ENCODE results near the gene LPP. TPM values are rescaled to one million over a fixed set of nuclear protein-coding genes. Genes with fewer than 3 reads are reported as not detected.

LPP gene
- total and polyA plus RNA-seq, 10 of the 15 experiments (the other 5 are each of a cell fraction or from before 2014, with no cell fraction given): under 0.01 to 0.62 (median 0.03) TPM

GRCh38 chr3:188211476-188211875, 57.5 kb downstream of the LPP start:
- no peak overlapping the region for H3K9ac ChIP-seq (ENCODE audit: control insufficient read depth, insufficient read depth, low read length)
- FAIRE-seq: no peak
- TF ChIP-seq HCFC1 (IDR thresholded peaks at IDR 0.05; ENCODE audit: low read length) (no peak), NFYA (IDR thresholded peaks at IDR 0.05; ENCODE audit: borderline replicate concordance, low read depth, low read length) (no peak), YBX1 (IDR thresholded peaks at IDR 0.05) (no peak), ATF7 (IDR thresholded peaks at IDR 0.05; ENCODE audit: low read depth) (no peak), IRF5 (IDR thresholded peaks at IDR 0.05; ENCODE audit: borderline replicate concordance) (no peak), RB1 (IDR thresholded peaks at IDR 0.05; ENCODE audit: borderline replicate concordance) (no peak), SUZ12 (IDR thresholded peaks at IDR 0.05; ENCODE audit: unreplicated experiment) (no peak), RCOR1 (conservative IDR thresholded peaks at IDR 0.05; ENCODE audit: low read depth, low read length) (no peak), YY1 (IDR thresholded peaks at IDR 0.05; ENCODE audit: low read depth, low read length) (no peak), EGR1 (IDR thresholded peaks at IDR 0.05; ENCODE audit: borderline replicate concordance in 1 of 2, low read depth in 2 of 2, low read length in 2 of 2) (no peak)
- TF ChIP-seq, protein P1, sequence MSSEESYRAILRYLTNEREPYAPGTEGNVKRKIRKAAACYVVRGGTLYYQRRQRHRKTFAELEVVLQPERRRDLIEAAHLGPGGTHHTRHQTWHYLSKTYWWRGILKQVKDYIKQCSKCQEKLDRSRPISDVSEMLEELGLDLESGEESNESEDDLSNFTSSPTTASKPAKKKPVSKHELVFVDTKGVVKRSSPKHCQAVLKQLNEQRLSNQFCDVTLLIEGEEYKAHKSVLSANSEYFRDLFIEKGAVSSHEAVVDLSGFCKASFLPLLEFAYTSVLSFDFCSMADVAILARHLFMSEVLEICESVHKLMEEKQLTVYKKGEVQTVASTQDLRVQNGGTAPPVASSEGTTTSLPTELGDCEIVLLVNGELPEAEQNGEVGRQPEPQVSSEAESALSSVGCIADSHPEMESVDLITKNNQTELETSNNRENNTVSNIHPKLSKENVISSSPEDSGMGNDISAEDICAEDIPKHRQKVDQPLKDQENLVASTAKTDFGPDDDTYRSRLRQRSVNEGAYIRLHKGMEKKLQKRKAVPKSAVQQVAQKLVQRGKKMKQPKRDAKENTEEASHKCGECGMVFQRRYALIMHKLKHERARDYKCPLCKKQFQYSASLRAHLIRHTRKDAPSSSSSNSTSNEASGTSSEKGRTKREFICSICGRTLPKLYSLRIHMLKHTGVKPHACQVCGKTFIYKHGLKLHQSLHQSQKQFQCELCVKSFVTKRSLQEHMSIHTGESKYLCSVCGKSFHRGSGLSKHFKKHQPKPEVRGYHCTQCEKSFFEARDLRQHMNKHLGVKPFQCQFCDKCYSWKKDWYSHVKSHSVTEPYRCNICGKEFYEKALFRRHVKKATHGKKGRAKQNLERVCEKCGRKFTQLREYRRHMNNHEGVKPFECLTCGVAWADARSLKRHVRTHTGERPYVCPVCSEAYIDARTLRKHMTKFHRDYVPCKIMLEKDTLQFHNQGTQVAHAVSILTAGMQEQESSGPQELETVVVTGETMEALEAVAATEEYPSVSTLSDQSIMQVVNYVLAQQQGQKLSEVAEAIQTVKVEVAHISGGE (CRISPR knock-in tag; IDR thresholded peaks at IDR 0.05): no peak
- in situ Hi-C loops (cut with MboI) (no loop called here), intact Hi-C loops (cut with micrococcal nuclease; ENCODE audit: unreplicated experiment) (no loop called here)
- ATAC-seq: no peak
- no peaks in the 10 kb centered on the region for H3K79me2 ChIP-seq (ENCODE audit: control insufficient read depth, insufficient read depth, low read length)
- H3K27ac ChIP-seq (ENCODE audit: control insufficient read depth, insufficient read depth): no peak overlapping the region
- RAD21 ChIA-PET (ENCODE audit: unreplicated experiment): no interaction called here
- no peak overlapping the region for H2AFZ ChIP-seq (ENCODE audit: control insufficient read depth, low read depth, low read length)
- H3K36me3 ChIP-seq (ENCODE audit: control insufficient read depth in 2 of 2, insufficient read depth in 2 of 2, low read length in 1 of 2): no peaks in the 10 kb centered on the region
- H3K27me3 ChIP-seq (replicated peaks in 1 of 2; ENCODE audit: control insufficient read depth in 2 of 2, insufficient read depth in 2 of 2, low read length in 1 of 2): peaks cover 0 to 3% of the 10 kb centered on the region in 2 experiments; a peak in 1 of 4 replicates
- H3K9me3 ChIP-seq (replicated peaks; ENCODE audit: control insufficient read depth, insufficient read depth, low read length): no peaks in the 10 kb centered on the region
- no TSS peak for BruUV-seq (replicated peaks)
- no peak overlapping the region for H3K4me2 ChIP-seq (ENCODE audit: control insufficient read depth, insufficient read depth)
- WGBS (ENCODE audit: insufficient coverage, insufficient replicate concordance, low lambda C conversion rate, missing lambda C conversion rate): 46% methylated on average over 4 of the region's 4 CpGs
- no peak for DNase-seq (ENCODE audit: low read depth, low spot score)
- H4K20me1 ChIP-seq (ENCODE audit: control insufficient read depth, insufficient read depth): no peaks in the 10 kb centered on the region
- no peak overlapping the region for H3K4me3 ChIP-seq
- POLR2A ChIA-PET: no interaction called here
- no peaks in the 10 kb centered on the region for H3K4me1 ChIP-seq (ENCODE audit: control insufficient read depth, insufficient read depth, low read length)
- SMC1A ChIA-PET (ENCODE audit: uncharacterized antibody, unreplicated experiment): no interaction called here
- CTCF ChIA-PET: no interaction called here

All from GM12878 (cell line).